H9 (cell line): ENCODE data around the gene CD58. TPM values are rescaled to one million over a fixed set of nuclear protein-coding genes. Genes with fewer than 3 reads are reported as not detected.

Experiments used
- DNase-seq: peaks from one replicate; pipeline ENCODE4 v3.0.0-alpha.2; 2017
- H2AFZ ChIP-seq: one replicate; pipeline ENCODE4 v1.6.1; 2013; ENCODE audit warnings: mild to moderate bottlenecking, low read length, control low read depth, moderate library complexity
- H2AK5ac ChIP-seq: 2 replicates; pipeline ENCODE4 v1.6.1; 2013; ENCODE audit warnings: low read length, control low read depth, mixed read lengths; ENCODE audit not compliant: insufficient read length
- H2BK120ac ChIP-seq: one replicate; pipeline ENCODE4 v1.6.1; 2013; ENCODE audit warnings: low read depth, mild to moderate bottlenecking, low read length, control low read depth, inconsistent platforms; ENCODE audit not compliant: poor library complexity, severe bottlenecking
- H2BK12ac ChIP-seq: 2 replicates; pipeline ENCODE4 v1.6.1; 2013; ENCODE audit warnings: low read length, control low read depth, mixed read lengths, low read depth; ENCODE audit not compliant: insufficient read length
- H2BK15ac ChIP-seq: 2 replicates; pipeline ENCODE4 v1.6.1; 2013; ENCODE audit warnings: low read depth, low read length, control low read depth
- H2BK20ac ChIP-seq: one replicate; pipeline ENCODE4 v1.6.1; 2013; ENCODE audit warnings: low read depth, mild to moderate bottlenecking, low read length, control low read depth, inconsistent platforms; ENCODE audit not compliant: poor library complexity, severe bottlenecking
- H2BK5ac ChIP-seq: 2 replicates; pipeline ENCODE4 v1.6.1; 2013; ENCODE audit warnings: low read length, control low read depth, mixed read lengths; ENCODE audit not compliant: insufficient read length
- H3K14ac ChIP-seq: 2 replicates; pipeline ENCODE4 v1.6.1; 2013; ENCODE audit warnings: low read length, control low read depth; ENCODE audit not compliant: insufficient read depth
- H3K18ac ChIP-seq: 2 replicates; pipeline ENCODE4 v1.6.1; 2013; ENCODE audit warnings: low read depth, mild to moderate bottlenecking, mixed read lengths, low read length, control low read depth; ENCODE audit not compliant: insufficient read length
- H3K23ac ChIP-seq: 2 replicates; pipeline ENCODE4 v1.6.1; 2013; ENCODE audit warnings: low read length, control low read depth, mixed read lengths, low read depth; ENCODE audit not compliant: insufficient read length
- H3K23me2 ChIP-seq: 2 replicates; pipeline ENCODE4 v1.6.1; 2013; ENCODE audit warnings: low read depth, mild to moderate bottlenecking, mixed read lengths, low read length, control low read depth; ENCODE audit not compliant: insufficient read length, poor library complexity, severe bottlenecking
- H3K27ac ChIP-seq: 2 replicates; pipeline ENCODE4 v1.5.1; 2013; ENCODE audit warnings: low read length, control low read depth, mixed read lengths, low read depth; ENCODE audit not compliant: insufficient read length
- H3K27me3 ChIP-seq: 2 replicates; pipeline ENCODE4 v1.6.1; 2013; ENCODE audit warnings: low read length, control low read depth, inconsistent platforms; ENCODE audit not compliant: insufficient read depth
- H3K4ac ChIP-seq: 2 replicates; pipeline ENCODE4 v1.6.1; 2013; ENCODE audit warnings: low read depth, mild to moderate bottlenecking, control low read depth, inconsistent platforms, low read length, moderate library complexity
- H3K4me1 ChIP-seq: 2 replicates; pipeline ENCODE4 v1.6.1; 2013; ENCODE audit warnings: low read length, control low read depth, inconsistent platforms; ENCODE audit not compliant: insufficient read depth
- H3K4me2 ChIP-seq: 2 replicates; pipeline ENCODE4 v1.6.1; 2013; ENCODE audit warnings: low read length, control low read depth, mixed read lengths; ENCODE audit not compliant: insufficient read length, insufficient read depth
- H3K56ac ChIP-seq: 2 replicates; pipeline ENCODE4 v1.6.1; 2013; ENCODE audit warnings: low read depth, mild to moderate bottlenecking, mixed read lengths, low read length, control low read depth; ENCODE audit not compliant: insufficient read length
- H3K79me1 ChIP-seq: 2 replicates; pipeline ENCODE4 v1.6.1; 2013; ENCODE audit warnings: low read depth, mild to moderate bottlenecking, moderate library complexity, low read length, control low read depth, inconsistent platforms; ENCODE audit not compliant: insufficient read depth, poor library complexity, severe bottlenecking
- H3K79me2 ChIP-seq: 2 replicates; pipeline ENCODE4 v1.6.1; 2013; ENCODE audit warnings: low read length, control low read depth, inconsistent platforms; ENCODE audit not compliant: insufficient read depth
- H3K9ac ChIP-seq: 2 replicates; pipeline ENCODE4 v1.6.1; 2013; ENCODE audit warnings: low read length, control low read depth, mixed read lengths; ENCODE audit not compliant: insufficient read length; ENCODE audit errors: extremely low read depth
- H3K9me3 ChIP-seq: one replicate; pipeline ENCODE4 v1.6.1; 2013; ENCODE audit warnings: low read depth, low read length, inconsistent platforms; ENCODE audit not compliant: control insufficient read depth
- H3T11ph ChIP-seq: one replicate; pipeline ENCODE4 v1.6.1; 2013; ENCODE audit warnings: mild to moderate bottlenecking, low read length, control low read depth, inconsistent platforms
- H4K20me1 ChIP-seq: one replicate; pipeline ENCODE4 v1.6.1; 2013; ENCODE audit not compliant: control insufficient read depth, insufficient read length, insufficient read depth
- H4K5ac ChIP-seq: 2 replicates; pipeline ENCODE4 v1.6.1; 2013; ENCODE audit warnings: low read depth, mild to moderate bottlenecking, mixed read lengths, low read length, control low read depth; ENCODE audit not compliant: insufficient read length
- H4K8ac ChIP-seq: replicated peaks from 2 replicates; pipeline ENCODE4 v1.6.1; 2013; ENCODE audit warnings: low read length, control low read depth, mixed read lengths, low read depth; ENCODE audit not compliant: insufficient read length
- H4K91ac ChIP-seq: 2 replicates; pipeline ENCODE4 v1.6.1; 2013; ENCODE audit warnings: low read depth, mild to moderate bottlenecking, moderate library complexity, mixed read lengths, low read length, control low read depth; ENCODE audit not compliant: insufficient read length
- H3K27ac Mint-ChIP-seq, 3 experiments: 2 replicates in 2 of 3; 3 replicates in 1 of 3; pipeline ENCODE4 v1.8.0; 2020 to 2021; ENCODE audit warnings: mixed read lengths in 3 of 3, mild to moderate bottlenecking in 1 of 3, moderate library complexity in 1 of 3
- H3K27me3 Mint-ChIP-seq: 2 replicates; pipeline ENCODE4 v1.8.0; 2021; ENCODE audit warnings: low read depth, mild to moderate bottlenecking, moderate library complexity, mixed read lengths
- H3K36me3 Mint-ChIP-seq, 3 experiments: 2 replicates in 2 of 3; 3 replicates in 1 of 3; pipeline ENCODE4 v1.8.0; 2020 to 2021; ENCODE audit warnings: low read depth in 3 of 3, mixed read lengths in 3 of 3; ENCODE audit not compliant: insufficient read depth in 1 of 3
- H3K4me1 Mint-ChIP-seq, 2 experiments: 2 replicates each; pipeline ENCODE4 v1.8.0; 2020; ENCODE audit warnings: mixed read lengths in 2 of 2
- H3K4me3 Mint-ChIP-seq, 2 experiments: 2 replicates in 1 of 2; 3 replicates in 1 of 2; pipeline ENCODE4 v1.8.0; 2020 to 2021; ENCODE audit warnings: mild to moderate bottlenecking in 2 of 2, mixed read lengths in 2 of 2, moderate library complexity in 1 of 2
- H3K9me3 Mint-ChIP-seq, 2 experiments: 2 replicates in 1 of 2; 3 replicates in 1 of 2; pipeline ENCODE4 v1.8.0; 2020; ENCODE audit warnings: mild to moderate bottlenecking in 2 of 2, mixed read lengths in 2 of 2, moderate library complexity in 1 of 2
- WGBS: extraction: QIAGEN DNeasy Blood & Tissue Kit; methylation state at CpG from one replicate; pipeline ENCODE4 v1.1.7; 2013; ENCODE audit warnings: missing lambda C conversion rate, low lambda C conversion rate, mixed read lengths; ENCODE audit not compliant: insufficient read length; ENCODE audit errors: extremely low coverage; 5-methylcytosine and 5-hydroxymethylcytosine counted together
- total RNA-seq: library from RNA; stranded (reverse); gene quantifications from 2 replicates; pipeline ENCODE4 v1.2.1, GENCODE V29; 2021
- TF ChIP-seq, protein P1 (sequence below): fragments of 200-600 bp; sonication (generic); conservative IDR thresholded peaks from 3 replicates; pipeline ENCODE4 v1.8.0; 2021; ENCODE audit warnings: antibody characterized with exemption, mild to moderate bottlenecking

Gene CD58
- total RNA-seq, 1 experiment from 2014 or later = 4.3 TPM

- no peak overlapping the region for H2BK20ac ChIP-seq
- no peaks in the 10 kb centered on the region for H3K4me1 ChIP-seq
- no peak overlapping the region for H3K27ac Mint-ChIP-seq
- no peak overlapping the region for H3K4me2 ChIP-seq
- H4K5ac ChIP-seq = no peak overlapping the region
- no peaks in the 10 kb centered on the region for H3K23me2 ChIP-seq
- no peak overlapping the region for H3T11ph ChIP-seq
- H3K27me3 ChIP-seq = no peaks in the 10 kb centered on the region
- no peak overlapping the region for H3K4me3 Mint-ChIP-seq
- no peaks in the 10 kb centered on the region for H3K79me2 ChIP-seq
- peaks cover 0 to 3% of the 10 kb centered on the region in 2 experiments; a peak in 1 of 4 replicates for H3K4me1 Mint-ChIP-seq
- peaks cover 13% of the 10 kb centered on the region for H3K27me3 Mint-ChIP-seq
- WGBS = no CpG with 5 or more reads among the region's 1 CpG
- H3K9ac ChIP-seq = no peak overlapping the region
- H4K91ac ChIP-seq = no peak overlapping the region
- H3K23ac ChIP-seq = no peak overlapping the region
- no peak overlapping the region for H3K4ac ChIP-seq
- H2BK12ac ChIP-seq = no peak overlapping the region
- no peaks in the 10 kb centered on the region for H3K79me1 ChIP-seq
- H3K14ac ChIP-seq = no peak overlapping the region
- H2AK5ac ChIP-seq = no peak overlapping the region
- TF ChIP-seq, protein P1, sequence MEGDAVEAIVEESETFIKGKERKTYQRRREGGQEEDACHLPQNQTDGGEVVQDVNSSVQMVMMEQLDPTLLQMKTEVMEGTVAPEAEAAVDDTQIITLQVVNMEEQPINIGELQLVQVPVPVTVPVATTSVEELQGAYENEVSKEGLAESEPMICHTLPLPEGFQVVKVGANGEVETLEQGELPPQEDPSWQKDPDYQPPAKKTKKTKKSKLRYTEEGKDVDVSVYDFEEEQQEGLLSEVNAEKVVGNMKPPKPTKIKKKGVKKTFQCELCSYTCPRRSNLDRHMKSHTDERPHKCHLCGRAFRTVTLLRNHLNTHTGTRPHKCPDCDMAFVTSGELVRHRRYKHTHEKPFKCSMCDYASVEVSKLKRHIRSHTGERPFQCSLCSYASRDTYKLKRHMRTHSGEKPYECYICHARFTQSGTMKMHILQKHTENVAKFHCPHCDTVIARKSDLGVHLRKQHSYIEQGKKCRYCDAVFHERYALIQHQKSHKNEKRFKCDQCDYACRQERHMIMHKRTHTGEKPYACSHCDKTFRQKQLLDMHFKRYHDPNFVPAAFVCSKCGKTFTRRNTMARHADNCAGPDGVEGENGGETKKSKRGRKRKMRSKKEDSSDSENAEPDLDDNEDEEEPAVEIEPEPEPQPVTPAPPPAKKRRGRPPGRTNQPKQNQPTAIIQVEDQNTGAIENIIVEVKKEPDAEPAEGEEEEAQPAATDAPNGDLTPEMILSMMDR = no peak
- H3K27ac ChIP-seq = no peak overlapping the region
- no peak for DNase-seq
- no peaks in the 10 kb centered on the region for H3K9me3 ChIP-seq
- no peak overlapping the region for H3K56ac ChIP-seq
- H4K20me1 ChIP-seq = no peaks in the 10 kb centered on the region
- no peaks in the 10 kb centered on the region; a peak in 1 of 5 replicates for H3K9me3 Mint-ChIP-seq
- H3K36me3 Mint-ChIP-seq = peaks cover 12 to 22% (median 19%) of the 10 kb centered on the region in 3 experiments; a peak in 6 of 7 replicates
- no peak overlapping the region for H4K8ac ChIP-seq
- H2BK5ac ChIP-seq = no peak overlapping the region
- no peak overlapping the region for H2BK120ac ChIP-seq
- no peak overlapping the region for H2AFZ ChIP-seq
- H3K18ac ChIP-seq = no peak overlapping the region
- H2BK15ac ChIP-seq = no peak overlapping the region
Observed at GRCh38 chr1:116537898-116538297, 32.9 kb downstream of the CD58 start.
